Activated naive CD4-positive, alpha-beta T cell treated with anti-CD3 and anti-CD28 coated beads, Interleukin-2, amount 10 ng/mL, durations not matched to agents 7 days and 5 days (primary cell): ENCODE data around the gene FUT3.
"Not testable (repeated sequence)": the region's sequence is repeated elsewhere in the genome, so short reads cannot be mapped to it uniquely, and the experiment has no call there.

ENCODE experiments used
- CTCF ChIA-PET: fragments of 350-600 bp; sonication (Branson Sonifier 250); formaldehyde crosslinking; loops from one replicate; lab custom pipeline; 2021; ENCODE audit warnings: antibody characterized with exemption; lab: Charles Lee
- DNase-seq: peaks from one replicate; pipeline ENCODE4 v3.0.0-alpha.2; 2020
- H3K27ac Mint-ChIP-seq: one replicate; pipeline ENCODE4 v1.8.0; 2021; ENCODE audit warnings: mild to moderate bottlenecking, moderate library complexity, mixed read lengths
- H3K27me3 Mint-ChIP-seq: one replicate; pipeline ENCODE4 v1.8.0; 2021; ENCODE audit warnings: mild to moderate bottlenecking, mixed read lengths
- H3K36me3 Mint-ChIP-seq: one replicate; pipeline ENCODE4 v1.8.0; 2021; ENCODE audit warnings: mixed read lengths
- H3K4me1 Mint-ChIP-seq: one replicate; pipeline ENCODE4 v1.8.0; 2021; ENCODE audit warnings: mixed read lengths
- H3K4me3 Mint-ChIP-seq: one replicate; pipeline ENCODE4 v1.8.0; 2021; ENCODE audit warnings: mild to moderate bottlenecking, moderate library complexity, mixed read lengths
- H3K9me3 Mint-ChIP-seq: one replicate; pipeline ENCODE4 v1.8.0; 2021; ENCODE audit warnings: mixed read lengths

FUT3 gene

DNA sequence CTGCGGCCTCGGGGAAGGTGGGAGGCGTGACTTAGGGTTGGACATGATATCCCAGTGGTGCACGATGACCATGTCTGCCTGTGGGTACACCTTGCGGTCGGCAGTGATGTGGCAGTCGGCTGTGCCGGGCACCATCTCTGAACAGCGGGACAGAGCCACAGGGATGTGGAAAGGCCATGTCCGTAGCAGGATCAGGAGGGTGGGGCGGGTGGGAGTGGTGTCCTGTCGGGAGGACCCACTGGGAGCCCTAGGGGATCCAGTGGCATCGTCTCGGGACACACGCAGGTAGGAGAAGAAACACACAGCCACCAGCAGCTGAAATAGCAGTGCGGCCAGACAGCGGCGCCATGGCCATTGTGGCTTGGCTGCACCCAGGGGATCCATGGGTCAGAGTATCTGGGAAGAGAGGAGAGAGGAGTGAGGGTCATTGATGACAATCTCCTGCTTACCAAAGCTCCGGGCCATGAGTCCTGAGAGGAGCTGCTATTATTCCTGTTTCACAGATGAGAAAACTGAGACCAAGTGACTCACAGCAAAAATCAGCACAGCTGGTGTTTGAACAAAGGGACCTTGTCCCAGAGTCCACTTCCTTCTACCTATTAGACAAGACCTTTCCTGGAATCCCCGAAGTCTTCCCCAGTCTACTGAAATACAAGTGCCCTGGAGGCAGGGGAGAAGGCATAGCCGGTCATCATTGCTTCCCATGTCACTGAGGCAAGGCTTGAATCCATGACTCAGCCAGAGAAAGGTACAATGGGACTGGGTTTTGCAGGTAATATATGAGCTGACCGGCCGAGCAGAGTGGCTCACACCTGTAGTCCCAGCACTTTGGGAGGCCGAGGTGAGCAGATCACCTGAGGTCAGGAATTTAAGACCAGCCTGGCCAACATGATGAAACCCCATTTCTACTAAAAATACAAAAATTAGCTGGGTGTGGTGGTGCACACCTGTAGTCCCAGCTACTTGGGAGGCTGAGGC is 6.5 kb downstream of the FUT3 start:
- no peaks in the 10 kb centered on the region for H3K36me3 Mint-ChIP-seq
- CTCF ChIA-PET, result no interaction called here
- H3K4me3 Mint-ChIP-seq, result no peak overlapping the region
- no peaks in the 10 kb centered on the region for H3K4me1 Mint-ChIP-seq
- H3K27me3 Mint-ChIP-seq, result peaks cover 6% of the 10 kb centered on the region
- no peak for DNase-seq
- no peak overlapping the region for H3K27ac Mint-ChIP-seq
- H3K9me3 Mint-ChIP-seq, result no peaks in the 10 kb centered on the region

DNA sequence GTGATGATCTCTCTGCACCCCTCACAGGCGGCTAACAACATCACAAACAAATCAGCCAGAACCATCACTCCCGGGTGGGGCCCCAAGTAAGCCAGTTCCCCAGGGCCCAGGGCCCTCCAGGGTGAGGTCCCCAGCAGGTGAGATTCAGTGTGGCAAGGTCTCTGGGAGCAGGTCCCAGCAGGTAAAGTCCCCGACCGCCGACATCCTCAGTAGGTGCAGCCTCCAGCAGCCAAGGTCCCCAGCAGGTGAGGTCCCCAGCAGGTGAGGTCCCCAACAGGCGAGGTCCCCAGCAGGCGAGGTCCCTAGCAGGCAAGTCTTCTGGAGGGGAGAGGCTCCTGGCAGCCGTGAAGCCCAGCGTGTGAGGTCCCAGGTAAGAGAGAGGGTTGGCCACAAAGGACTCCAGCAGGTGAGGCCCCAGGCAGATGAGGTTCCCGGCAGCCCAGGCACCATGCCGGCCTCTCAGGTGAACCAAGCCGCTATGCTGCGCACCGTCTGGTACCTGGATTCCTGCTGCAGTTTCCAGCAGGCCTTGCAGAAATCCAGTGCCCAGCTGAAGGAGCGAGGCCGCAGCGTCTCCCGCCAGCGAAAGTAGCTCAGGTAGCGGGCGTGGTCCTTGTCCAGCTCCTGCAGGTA is 7.8 kb downstream of the FUT3 start:
- H3K27me3 Mint-ChIP-seq, result peaks cover 10% of the 10 kb centered on the region
- no peak for DNase-seq
- H3K9me3 Mint-ChIP-seq, result no peaks in the 10 kb centered on the region
- H3K4me3 Mint-ChIP-seq, result no peak overlapping the region
- peaks cover 6% of the 10 kb centered on the region for H3K4me1 Mint-ChIP-seq
- CTCF ChIA-PET, result no interaction called here
- H3K27ac Mint-ChIP-seq, result no peak overlapping the region
- H3K36me3 Mint-ChIP-seq, result no peaks in the 10 kb centered on the region

DNA sequence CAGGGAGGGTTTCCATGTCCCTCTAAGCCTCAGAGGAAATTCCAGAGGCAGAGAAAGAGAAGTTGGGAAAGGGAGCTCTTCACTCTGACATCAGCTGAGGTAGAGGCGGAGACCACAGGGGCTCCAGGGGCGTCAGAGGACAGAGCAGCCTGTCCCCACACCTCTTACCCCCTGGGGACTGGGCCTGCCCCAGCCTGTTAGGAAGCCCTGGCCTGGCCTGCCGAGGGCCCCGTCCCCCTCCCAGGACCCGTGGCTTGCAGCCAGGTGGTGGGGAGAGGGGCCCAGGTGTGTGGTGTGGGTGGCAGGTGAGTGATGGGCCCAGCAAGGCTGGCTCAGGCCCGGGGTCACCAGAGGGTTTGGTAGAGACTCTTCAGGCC is 9.5 kb downstream of the FUT3 start:
- DNase-seq, H3K27ac Mint-ChIP-seq, H3K4me3 Mint-ChIP-seq, H3K36me3 Mint-ChIP-seq, CTCF ChIA-PET, H3K9me3 Mint-ChIP-seq: not testable (repeated sequence)
- H3K4me1 Mint-ChIP-seq, result peaks cover 11% of the 10 kb centered on the region
- peaks cover 24% of the 10 kb centered on the region for H3K27me3 Mint-ChIP-seq

DNA sequence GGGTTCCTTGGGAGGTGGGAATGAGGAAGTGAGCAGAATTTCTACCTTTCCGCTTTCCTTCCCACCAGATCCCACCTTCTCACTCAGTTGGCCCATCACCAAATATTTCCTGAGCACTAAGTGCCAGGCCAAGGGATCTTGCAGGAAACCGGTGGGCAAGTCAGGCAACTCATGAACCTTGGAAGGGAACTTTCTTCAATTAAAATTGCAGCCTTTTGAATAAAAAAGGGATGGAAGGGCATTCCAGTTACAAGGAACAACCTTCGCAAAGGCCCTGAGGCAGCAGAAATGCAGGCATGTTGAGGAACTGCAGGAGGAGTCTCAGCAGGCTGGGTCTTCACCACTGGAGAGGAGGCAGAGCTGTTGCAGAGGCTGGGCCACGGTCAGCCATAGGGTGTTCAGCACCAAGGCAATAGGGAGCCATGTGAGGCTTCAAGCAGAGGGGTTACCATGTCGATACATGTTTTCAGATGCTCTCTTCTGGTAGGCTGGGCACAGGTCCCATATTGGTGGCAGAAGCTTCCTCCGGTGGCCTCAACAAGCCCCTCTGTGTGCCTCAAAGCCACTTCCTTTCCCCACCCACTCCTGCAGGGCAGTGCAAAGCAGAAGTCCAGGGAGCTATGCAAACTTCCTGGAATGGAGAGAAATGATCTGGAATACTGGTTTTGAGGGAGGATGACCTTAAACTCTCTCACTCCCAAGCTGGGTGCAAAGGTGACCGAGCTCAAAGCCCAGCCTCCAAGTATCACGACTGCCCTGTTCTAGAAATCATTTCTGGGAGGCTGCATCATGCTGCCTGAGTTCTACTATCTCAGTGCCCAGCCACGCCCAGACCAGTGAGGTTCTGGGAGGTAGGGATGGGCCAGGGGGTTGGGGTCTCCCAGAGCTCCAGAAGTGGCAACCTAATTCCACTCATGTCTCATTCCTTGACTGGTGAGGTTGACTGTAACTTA is 11.9 kb downstream of the FUT3 start, which contains the start of gene FUT6:
Gene FUT6 (minus strand): TSS at position 638 of the 953 bp plus-strand sequence. CDS start 7,135 bp downstream, outside the sequence.
- CTCF ChIA-PET, result interaction anchor here (0.6 to 1.6 kb wide), 2 partner anchors 12 to 378 kb away, joined by 3 to 4 read pairs; no protein-coding TSS in a partner anchor
- Mint-ChIP-seq H3K27ac (no peak within 1 kb of the TSS), H3K4me3 (no peak within 1 kb of the TSS), H3K9me3 (no peaks in the 10 kb centered on the region), H3K4me1 (peaks cover 11% of the 10 kb centered on the region), H3K27me3 (peaks cover 28% of the 10 kb centered on the region), H3K36me3 (no peaks in the 10 kb centered on the region)
- DNase-seq, result no peak

- Mint-ChIP-seq H3K9me3 (no peaks in the 10 kb centered on the region), H3K36me3 (no peaks in the 10 kb centered on the region), H3K27me3 (peaks cover 34% of the 10 kb centered on the region), H3K4me3 (no peak overlapping the region), H3K4me1 (peaks cover 11% of the 10 kb centered on the region), H3K27ac (no peak overlapping the region)
- CTCF ChIA-PET, result interaction anchor here (1.6 kb wide), 1 partner anchor 11 kb away, joined by 4 read pairs; no protein-coding TSS in a partner anchor
- DNase-seq, result no peak
Measured at GRCh38 chr19:5838353-5839064, 12.7 kb downstream of the FUT3 start.

DNA sequence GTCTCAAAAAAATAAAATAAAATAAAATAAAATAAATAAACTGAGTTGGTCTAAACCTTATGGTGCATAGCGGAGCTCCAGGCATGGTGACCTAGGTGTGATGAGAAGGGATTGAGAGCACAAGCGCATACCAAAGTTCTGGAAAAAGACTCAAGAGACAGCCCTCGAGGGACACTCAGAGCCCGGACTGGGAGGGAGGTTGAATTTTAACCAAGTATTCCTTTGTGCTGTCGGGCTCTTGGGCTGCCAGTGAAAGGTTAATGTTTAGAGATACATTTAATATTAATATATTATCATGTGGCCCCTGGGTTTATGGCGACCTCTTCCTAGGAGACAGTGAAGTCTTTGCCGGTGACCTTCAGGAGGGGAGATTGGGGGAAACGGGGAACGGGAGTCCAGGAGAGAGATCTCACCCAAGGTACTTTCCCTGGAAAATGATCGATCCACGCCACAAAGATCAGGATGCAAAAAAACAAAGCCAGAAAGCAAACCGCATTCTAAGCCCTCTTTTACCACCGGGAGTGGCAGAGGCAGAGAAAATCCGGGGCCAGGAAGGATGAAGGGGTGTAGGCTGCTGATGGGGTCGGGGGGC is 13.4 kb downstream of the FUT3 start:
- H3K27ac Mint-ChIP-seq, result no peak overlapping the region
- no peak overlapping the region for H3K4me3 Mint-ChIP-seq
- no peaks in the 10 kb centered on the region for H3K36me3 Mint-ChIP-seq
- peaks cover 11% of the 10 kb centered on the region for H3K4me1 Mint-ChIP-seq
- no peaks in the 10 kb centered on the region for H3K9me3 Mint-ChIP-seq
- CTCF ChIA-PET, result no interaction called here
- DNase-seq, result no peak
- peaks cover 35% of the 10 kb centered on the region for H3K27me3 Mint-ChIP-seq

GRCh38 chr19:5832527-5833216 is 18.6 kb downstream of the FUT3 start:
- CTCF ChIA-PET, result interaction anchor here (1.6 kb wide), 1 partner anchor 29 kb away, joined by 5 read pairs; no protein-coding TSS in a partner anchor
- peaks cover 2% of the 10 kb centered on the region for H3K36me3 Mint-ChIP-seq
- peaks cover 8% of the 10 kb centered on the region for H3K4me1 Mint-ChIP-seq
- no peak overlapping the region for H3K4me3 Mint-ChIP-seq
- H3K27ac Mint-ChIP-seq, result no peak overlapping the region
- no peak for DNase-seq
- peaks cover 46% of the 10 kb centered on the region for H3K27me3 Mint-ChIP-seq
- no peaks in the 10 kb centered on the region for H3K9me3 Mint-ChIP-seq

DNA sequence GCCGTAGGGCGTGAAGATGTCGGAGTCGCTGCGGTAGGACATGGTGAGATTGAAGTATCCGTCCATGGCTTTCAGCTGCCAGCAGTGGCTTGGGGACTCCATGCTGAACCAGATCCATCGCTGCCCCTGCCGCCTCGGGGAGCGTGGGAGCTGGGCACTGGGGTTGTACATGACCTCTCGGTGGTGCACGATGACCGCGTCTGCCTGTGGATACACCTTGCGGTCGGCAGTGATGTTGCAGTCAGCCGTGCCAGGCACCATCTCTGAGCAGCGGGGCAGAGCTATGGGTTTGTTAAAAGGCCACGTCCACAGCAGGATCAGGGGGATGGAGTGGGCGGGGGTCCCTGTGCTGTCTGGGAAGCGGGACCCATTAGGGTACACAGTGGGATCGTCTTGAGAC is 19.2 kb downstream of the FUT3 start:
- H3K9me3 Mint-ChIP-seq, result no peaks in the 10 kb centered on the region
- no peak overlapping the region for H3K4me3 Mint-ChIP-seq
- CTCF ChIA-PET, result interaction anchor here (1.6 kb wide), 1 partner anchor 28 kb away, joined by 5 read pairs; no protein-coding TSS in a partner anchor
- DNase-seq, result no peak
- peaks cover 2% of the 10 kb centered on the region for H3K36me3 Mint-ChIP-seq
- H3K27me3 Mint-ChIP-seq, result peaks cover 42% of the 10 kb centered on the region
- no peak overlapping the region for H3K27ac Mint-ChIP-seq
- H3K4me1 Mint-ChIP-seq, result peaks cover 11% of the 10 kb centered on the region

- CTCF ChIA-PET, result interaction anchor here (1.6 kb wide), 1 partner anchor 27 kb away, joined by 5 read pairs; no protein-coding TSS in a partner anchor
- Mint-ChIP-seq H3K4me1 (peaks cover 17% of the 10 kb centered on the region), H3K36me3 (peaks cover 2% of the 10 kb centered on the region), H3K27ac (no peak overlapping the region), H3K27me3 (peaks cover 40% of the 10 kb centered on the region), H3K9me3 (no peaks in the 10 kb centered on the region), H3K4me3 (no peak overlapping the region)
- no peak for DNase-seq
Measured at GRCh38 chr19:5831159-5831558, 20.1 kb downstream of the FUT3 start.

- H3K36me3 Mint-ChIP-seq, result peaks cover 2% of the 10 kb centered on the region
- H3K4me1 Mint-ChIP-seq, result peaks cover 18% of the 10 kb centered on the region
Measured at GRCh38 chr19:5829567-5830310, 21.5 kb downstream of the FUT3 start.

GRCh38 chr19:5828661-5829566 is 22.3 kb downstream of the FUT3 start:
- Mint-ChIP-seq H3K36me3 (peaks cover 2% of the 10 kb centered on the region), H3K9me3 (no peaks in the 10 kb centered on the region), H3K4me1 (peaks cover 18% of the 10 kb centered on the region), H3K4me3 (peak overlapping the region; percentile 99), H3K27me3 (peaks cover 26% of the 10 kb centered on the region), H3K27ac (peak overlapping the region; percentile 99)
- CTCF ChIA-PET, result interaction anchor here (1.1 to 3.1 kb wide), 4 partner anchors 21 to 138 kb away, joined by 4 to 29 read pairs (median 4); partner anchors contain the start of gene NRTN
- peak; percentile 55 for DNase-seq

More at GRCh38 chr19:5829567-5830310, 21.5 kb downstream of the FUT3 start:
- Mint-ChIP-seq H3K4me3 (peak overlapping the region; percentile 47), H3K9me3 (no peaks in the 10 kb centered on the region), H3K27me3 (peaks cover 33% of the 10 kb centered on the region), H3K27ac (peak overlapping the region; percentile 11)
- DNase-seq, result no peak
- CTCF ChIA-PET, result interaction anchor here (1.7 to 3.1 kb wide), 2 partner anchors 26 to 71 kb away, joined by 5 to 29 read pairs; partner anchors contain the start of gene NRTN
